ENCODE data around the gene AEBP1. TPM values are rescaled to one million over a fixed set of nuclear protein-coding genes. Genes with fewer than 3 reads are reported as not detected.

Gene AEBP1
- total RNA-seq, 1 experiment from 2014 or later: 50.8 TPM

GRCh38 chr7:44145479-44145968, 41.4 kb downstream of the AEBP1 start (continued):
- TF ChIP-seq TEAD4 (CRISPR knock-in tag; IDR thresholded peaks at IDR 0.05) (peak; percentile 98), NFE2L1 (CRISPR knock-in tag; IDR thresholded peaks at IDR 0.05) (peak; percentile 99), FOXK1 (CRISPR knock-in tag; IDR thresholded peaks at IDR 0.05) (peak; percentile 98), TP53 (CRISPR knock-in tag; IDR thresholded peaks at IDR 0.05) (peak; percentile 99), NR3C1 (CRISPR knock-in tag; conservative IDR thresholded peaks at IDR 0.05; ENCODE audit: low read depth) (peak; percentile 94; the same call in 1 of the 2 replicates)
- TF ChIP-seq, protein P1, sequence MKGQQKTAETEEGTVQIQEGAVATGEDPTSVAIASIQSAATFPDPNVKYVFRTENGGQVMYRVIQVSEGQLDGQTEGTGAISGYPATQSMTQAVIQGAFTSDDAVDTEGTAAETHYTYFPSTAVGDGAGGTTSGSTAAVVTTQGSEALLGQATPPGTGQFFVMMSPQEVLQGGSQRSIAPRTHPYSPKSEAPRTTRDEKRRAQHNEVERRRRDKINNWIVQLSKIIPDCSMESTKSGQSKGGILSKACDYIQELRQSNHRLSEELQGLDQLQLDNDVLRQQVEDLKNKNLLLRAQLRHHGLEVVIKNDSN (CRISPR knock-in tag; IDR thresholded peaks at IDR 0.05): peak; percentile 88

DNA sequence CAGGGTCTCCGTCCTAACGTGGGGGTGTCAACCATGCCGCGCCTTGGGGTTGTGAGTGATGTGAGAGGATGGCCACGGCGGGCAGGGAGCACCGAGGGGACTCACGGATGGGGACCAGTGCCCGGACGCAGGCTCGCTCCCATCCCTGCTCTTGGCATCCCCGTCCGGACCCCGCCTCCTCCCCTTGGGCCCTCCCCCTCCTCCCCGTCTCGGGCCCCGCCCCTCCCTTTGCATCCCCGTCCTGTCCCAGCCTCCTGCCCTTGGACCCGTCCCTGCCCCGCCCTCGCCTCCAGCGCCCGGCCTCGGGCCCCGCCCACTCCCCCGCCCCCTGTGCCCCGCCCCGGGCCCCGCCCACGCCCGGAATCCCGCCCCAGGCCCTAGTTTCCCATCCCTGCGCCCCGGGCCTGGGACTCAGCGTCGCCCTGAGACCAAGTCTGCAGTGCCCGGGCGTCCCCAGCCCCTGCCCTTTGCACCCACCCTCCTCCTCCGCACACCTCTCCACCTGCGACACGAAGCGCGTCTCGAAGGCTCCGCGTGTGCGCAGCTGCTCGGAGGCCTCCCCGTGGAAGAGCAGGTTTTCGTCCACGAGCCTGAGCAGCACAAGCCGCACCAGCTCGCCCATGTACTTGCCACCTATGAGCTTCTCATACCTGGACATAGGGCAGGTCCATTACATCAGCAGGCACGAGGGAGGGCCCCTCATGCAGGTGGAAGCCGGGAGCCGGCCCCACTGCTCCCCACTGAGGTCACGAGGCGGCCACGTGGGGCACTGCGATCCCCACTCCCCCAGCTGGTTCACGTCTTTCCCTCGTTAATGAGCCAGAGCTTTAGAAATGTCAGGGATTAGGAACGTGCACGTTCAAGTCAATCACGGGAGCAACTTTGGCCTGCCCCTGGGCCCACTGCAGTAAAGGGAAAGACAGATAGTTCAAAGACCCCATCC, 42.1 kb downstream of the AEBP1 start:
- Mint-ChIP-seq H3K27me3 (ENCODE audit: low read depth) (peaks cover 41% of the 10 kb centered on the region), H3K4me3 (peak overlapping the region; percentile 77), H3K9me3 (no peaks in the 10 kb centered on the region), H3K4me1 (peaks cover 21% of the 10 kb centered on the region), H3K36me3 (no peaks in the 10 kb centered on the region), H3K27ac (no peak overlapping the region)
- CTCF ChIA-PET: interaction anchor here (0.7 to 2.6 kb wide), 9 partner anchors 11 to 94 kb away, joined by 3 to 8 read pairs (median 3); no protein-coding TSS in a partner anchor
- POLR2A ChIA-PET: no interaction called here
- ATAC-seq (peak; percentile 91), DNase-seq (ENCODE audit: low spot score) (peak; percentile 95)
- TF ChIP-seq ZNF263 (CRISPR knock-in tag; IDR thresholded peaks at IDR 0.05; ENCODE audit: low read depth): peak; percentile 92
- TF ChIP-seq, protein P2, sequence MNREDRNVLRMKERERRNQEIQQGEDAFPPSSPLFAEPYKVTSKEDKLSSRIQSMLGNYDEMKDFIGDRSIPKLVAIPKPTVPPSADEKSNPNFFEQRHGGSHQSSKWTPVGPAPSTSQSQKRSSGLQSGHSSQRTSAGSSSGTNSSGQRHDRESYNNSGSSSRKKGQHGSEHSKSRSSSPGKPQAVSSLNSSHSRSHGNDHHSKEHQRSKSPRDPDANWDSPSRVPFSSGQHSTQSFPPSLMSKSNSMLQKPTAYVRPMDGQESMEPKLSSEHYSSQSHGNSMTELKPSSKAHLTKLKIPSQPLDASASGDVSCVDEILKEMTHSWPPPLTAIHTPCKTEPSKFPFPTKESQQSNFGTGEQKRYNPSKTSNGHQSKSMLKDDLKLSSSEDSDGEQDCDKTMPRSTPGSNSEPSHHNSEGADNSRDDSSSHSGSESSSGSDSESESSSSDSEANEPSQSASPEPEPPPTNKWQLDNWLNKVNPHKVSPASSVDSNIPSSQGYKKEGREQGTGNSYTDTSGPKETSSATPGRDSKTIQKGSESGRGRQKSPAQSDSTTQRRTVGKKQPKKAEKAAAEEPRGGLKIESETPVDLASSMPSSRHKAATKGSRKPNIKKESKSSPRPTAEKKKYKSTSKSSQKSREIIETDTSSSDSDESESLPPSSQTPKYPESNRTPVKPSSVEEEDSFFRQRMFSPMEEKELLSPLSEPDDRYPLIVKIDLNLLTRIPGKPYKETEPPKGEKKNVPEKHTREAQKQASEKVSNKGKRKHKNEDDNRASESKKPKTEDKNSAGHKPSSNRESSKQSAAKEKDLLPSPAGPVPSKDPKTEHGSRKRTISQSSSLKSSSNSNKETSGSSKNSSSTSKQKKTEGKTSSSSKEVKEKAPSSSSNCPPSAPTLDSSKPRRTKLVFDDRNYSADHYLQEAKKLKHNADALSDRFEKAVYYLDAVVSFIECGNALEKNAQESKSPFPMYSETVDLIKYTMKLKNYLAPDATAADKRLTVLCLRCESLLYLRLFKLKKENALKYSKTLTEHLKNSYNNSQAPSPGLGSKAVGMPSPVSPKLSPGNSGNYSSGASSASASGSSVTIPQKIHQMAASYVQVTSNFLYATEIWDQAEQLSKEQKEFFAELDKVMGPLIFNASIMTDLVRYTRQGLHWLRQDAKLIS (CRISPR knock-in tag; IDR thresholded peaks at IDR 0.05; ENCODE audit: borderline replicate concordance): no peak
- TF ChIP-seq, protein P3, sequence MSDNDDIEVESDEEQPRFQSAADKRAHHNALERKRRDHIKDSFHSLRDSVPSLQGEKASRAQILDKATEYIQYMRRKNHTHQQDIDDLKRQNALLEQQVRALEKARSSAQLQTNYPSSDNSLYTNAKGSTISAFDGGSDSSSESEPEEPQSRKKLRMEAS (CRISPR knock-in tag; IDR thresholded peaks at IDR 0.05): peak; percentile 38
- TF ChIP-seq, protein P4, sequence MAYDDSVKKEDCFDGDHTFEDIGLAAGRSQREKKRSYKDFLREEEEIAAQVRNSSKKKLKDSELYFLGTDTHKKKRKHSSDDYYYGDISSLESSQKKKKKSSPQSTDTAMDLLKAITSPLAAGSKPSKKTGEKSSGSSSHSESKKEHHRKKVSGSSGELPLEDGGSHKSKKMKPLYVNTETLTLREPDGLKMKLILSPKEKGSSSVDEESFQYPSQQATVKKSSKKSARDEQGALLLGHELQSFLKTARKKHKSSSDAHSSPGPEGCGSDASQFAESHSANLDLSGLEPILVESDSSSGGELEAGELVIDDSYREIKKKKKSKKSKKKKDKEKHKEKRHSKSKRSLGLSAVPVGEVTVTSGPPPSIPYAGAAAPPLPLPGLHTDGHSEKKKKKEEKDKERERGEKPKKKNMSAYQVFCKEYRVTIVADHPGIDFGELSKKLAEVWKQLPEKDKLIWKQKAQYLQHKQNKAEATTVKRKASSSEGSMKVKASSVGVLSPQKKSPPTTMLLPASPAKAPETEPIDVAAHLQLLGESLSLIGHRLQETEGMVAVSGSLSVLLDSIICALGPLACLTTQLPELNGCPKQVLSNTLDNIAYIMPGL (CRISPR knock-in tag; IDR thresholded peaks at IDR 0.05): 0 out of 2 replicates have a peak, but pooled peaks have one; percentile 32

GRCh38 chr7:44147026-44147991, 43.2 kb downstream of the AEBP1 start:
- DNase-seq (ENCODE audit: low spot score) (peak; percentile 25), ATAC-seq (no peak)
- H3K36me3 Mint-ChIP-seq: no peaks in the 10 kb centered on the region
- no peak overlapping the region for H3K4me3 Mint-ChIP-seq
- CTCF ChIA-PET: interaction anchor here (0.8 to 2.6 kb wide), 8 partner anchors 10 to 93 kb away, joined by 3 to 8 read pairs (median 4); no protein-coding TSS in a partner anchor
- POLR2A ChIA-PET: interaction anchor here (1.0 kb wide), 1 partner anchor 23 kb away, joined by 3 read pairs; no protein-coding TSS in a partner anchor
- peaks cover 21% of the 10 kb centered on the region for H3K4me1 Mint-ChIP-seq
- no peaks in the 10 kb centered on the region for H3K9me3 Mint-ChIP-seq
- peaks cover 41% of the 10 kb centered on the region for H3K27me3 Mint-ChIP-seq (ENCODE audit: low read depth)
- no peak overlapping the region for H3K27ac Mint-ChIP-seq
- TF ChIP-seq FOXP1 (CRISPR knock-in tag; IDR thresholded peaks at IDR 0.05; ENCODE audit: borderline replicate concordance) (0 out of 2 replicates have a peak, but pooled peaks have one; percentile 32), ZBTB43 (CRISPR knock-in tag; IDR thresholded peaks at IDR 0.05) (no peak)

Data from WTC11 (cell line).